Fibroblast of peridontal ligament (primary cell): ENCODE data around the gene PHOSPHO2.

ENCODE experiments used
- DNase-seq: peaks from one replicate; pipeline ENCODE4 v3.0.0-alpha.2; 2010; ENCODE audit errors: extremely low read depth

The PHOSPHO2 gene, protein sequence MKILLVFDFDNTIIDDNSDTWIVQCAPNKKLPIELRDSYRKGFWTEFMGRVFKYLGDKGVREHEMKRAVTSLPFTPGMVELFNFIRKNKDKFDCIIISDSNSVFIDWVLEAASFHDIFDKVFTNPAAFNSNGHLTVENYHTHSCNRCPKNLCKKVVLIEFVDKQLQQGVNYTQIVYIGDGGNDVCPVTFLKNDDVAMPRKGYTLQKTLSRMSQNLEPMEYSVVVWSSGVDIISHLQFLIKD

DNA sequence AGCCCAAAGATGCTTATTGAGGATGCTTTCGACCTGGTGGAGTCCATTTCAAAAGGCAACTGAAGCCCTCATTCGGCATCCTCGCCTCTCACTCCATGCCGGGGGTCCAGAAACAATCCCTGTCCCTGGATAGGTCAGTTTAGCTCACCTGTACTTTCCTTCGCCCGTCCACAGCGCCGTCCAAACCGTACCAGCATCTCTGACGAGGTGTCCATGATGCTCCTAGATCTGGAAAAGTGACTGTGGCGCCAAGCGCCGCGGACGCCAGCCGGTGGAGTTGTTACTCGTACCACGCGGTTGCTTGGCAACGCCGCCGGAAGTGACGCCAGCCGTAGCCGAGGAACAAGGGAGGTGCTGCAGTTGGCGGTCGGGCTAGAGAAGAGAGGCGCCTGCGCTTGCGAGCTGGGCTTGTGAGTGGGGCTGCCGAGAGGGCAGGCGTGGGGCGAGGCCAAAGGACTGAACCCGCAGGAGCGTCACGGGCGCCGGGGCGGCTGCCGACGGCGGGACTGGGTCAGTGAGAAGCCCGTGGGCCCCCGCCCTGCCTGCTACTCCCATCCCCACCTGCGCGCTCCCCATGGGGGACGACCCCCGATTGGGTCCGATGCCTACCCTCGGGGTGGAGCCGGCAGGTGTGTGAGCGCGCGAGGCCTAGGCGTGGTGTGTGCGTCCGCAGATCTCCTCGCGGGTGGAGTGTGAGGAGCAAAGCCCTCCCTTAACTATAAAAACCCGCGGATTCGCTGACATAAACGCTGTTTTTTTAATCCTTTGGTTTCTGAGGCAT is at the start of gene PHOSPHO2, which contains the start of gene CFAP210:
Gene PHOSPHO2, plus strand, starts transcription at position 357 of the 781 bp plus-strand sequence. CDS start 6,503 bp downstream, outside the sequence.
Gene CFAP210, minus strand, starts transcription at position 293 of the 781 bp plus-strand sequence. Its CDS starts 78 bp downstream, at position 215.
- DNase-seq, result peak; percentile 96

- DNase-seq, result no peak
These were observed 46.8 kb upstream of the PHOSPHO2 start for GRCh38 chr2:169647496-169647895.

- DNase-seq, result no peak
These were observed 45.0 kb upstream of the PHOSPHO2 start for GRCh38 chr2:169649278-169649677.

DNA sequence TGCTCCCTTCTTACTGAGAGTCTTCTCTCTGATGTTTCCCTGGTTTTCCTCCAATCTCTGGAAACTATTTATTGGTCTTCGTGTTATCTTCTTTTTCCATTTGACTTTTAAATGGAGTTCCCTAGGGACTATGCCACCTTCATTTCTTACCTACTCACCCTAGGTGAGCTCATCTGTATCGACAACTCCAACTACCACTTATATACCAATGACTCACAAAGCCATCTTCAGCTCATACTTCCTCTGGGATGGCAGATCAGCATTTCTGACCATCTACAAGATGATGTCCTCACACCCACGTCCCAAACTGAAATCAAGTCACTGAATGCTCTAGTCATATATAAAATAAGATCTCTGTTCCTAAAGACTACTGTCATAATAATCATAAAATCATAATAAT is 40.6 kb upstream of the PHOSPHO2 start:
- no peak for DNase-seq

GRCh38 chr2:169656164-169656563 is 38.1 kb upstream of the PHOSPHO2 start:
- DNase-seq, result no peak

DNA sequence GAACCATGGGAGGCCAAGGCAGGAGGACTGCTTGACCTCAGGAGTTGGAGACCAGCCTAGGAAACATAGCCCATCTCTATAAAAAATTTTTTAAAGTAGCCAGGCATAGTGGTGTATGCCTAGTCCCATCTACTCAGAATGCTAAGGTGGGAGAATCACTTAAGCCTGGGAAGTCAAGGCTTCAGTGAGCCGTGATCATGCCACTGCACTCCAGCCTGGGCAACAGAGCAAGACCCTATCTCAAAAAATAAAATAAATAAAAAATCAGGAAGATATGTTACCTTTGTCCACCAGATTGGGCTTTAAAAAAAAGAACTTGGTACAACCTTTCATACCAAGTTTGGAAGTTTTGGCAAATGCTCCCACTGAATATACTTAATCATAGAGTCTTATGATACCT is 35.4 kb upstream of the PHOSPHO2 start:
- DNase-seq, result no peak

DNA sequence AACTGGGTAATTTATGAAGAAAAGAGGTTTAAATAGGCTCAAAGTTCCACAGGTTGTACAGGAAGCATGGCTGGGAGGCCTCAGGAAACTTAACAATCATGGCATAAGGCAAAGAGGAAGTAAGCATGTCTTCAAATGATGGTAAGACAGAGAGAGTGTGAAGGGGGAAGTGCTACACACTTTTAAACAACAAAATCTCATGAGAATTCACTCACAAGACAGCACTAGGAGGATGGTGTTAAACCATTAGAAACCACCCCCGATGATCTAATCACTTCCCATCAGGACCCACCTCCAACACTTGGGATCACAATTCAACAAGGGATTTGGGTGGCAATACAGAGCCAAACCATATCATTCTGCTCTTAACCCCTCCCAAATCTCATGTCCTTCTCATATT is 34.9 kb upstream of the PHOSPHO2 start:
- DNase-seq, result no peak

DNA sequence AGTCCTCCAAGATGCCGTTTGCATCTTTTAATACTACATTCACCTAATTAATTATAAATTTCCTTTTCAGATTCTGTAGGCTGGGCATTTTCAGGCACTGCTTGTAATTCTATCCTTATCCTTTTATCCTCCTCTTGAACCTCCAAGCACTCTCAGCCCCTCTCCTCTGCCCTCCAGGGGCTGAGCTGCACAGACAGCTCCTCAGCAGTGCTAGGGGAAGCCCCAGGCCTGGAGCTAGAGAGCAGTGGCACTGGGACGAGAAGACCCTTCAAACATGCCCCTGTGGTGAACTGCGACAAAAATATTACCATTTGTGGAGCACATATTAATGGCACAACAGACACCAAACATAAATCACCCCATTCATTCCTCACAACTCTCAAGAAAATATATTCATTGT is 33.0 kb upstream of the PHOSPHO2 start:
- no peak for DNase-seq

DNA sequence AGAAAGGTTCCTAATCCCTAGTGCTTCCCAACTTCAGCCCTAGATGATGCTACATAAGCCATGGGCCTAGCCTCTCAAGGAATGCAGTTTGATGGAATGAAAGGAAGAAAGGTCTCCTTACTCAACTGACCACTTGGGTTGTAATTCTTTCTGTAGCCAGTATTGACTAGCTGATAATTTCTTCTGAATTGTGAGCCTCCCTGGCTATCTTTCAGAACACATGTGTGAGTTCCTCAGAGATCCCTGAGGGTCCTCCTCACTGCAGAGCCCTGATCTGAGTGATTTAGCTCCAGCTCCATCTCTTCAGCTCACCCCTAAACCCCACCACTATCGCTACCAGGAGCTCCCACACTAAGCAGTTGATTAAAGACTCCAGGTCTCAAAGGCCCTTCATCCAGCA is 31.5 kb upstream of the PHOSPHO2 start:
- no peak for DNase-seq

DNA sequence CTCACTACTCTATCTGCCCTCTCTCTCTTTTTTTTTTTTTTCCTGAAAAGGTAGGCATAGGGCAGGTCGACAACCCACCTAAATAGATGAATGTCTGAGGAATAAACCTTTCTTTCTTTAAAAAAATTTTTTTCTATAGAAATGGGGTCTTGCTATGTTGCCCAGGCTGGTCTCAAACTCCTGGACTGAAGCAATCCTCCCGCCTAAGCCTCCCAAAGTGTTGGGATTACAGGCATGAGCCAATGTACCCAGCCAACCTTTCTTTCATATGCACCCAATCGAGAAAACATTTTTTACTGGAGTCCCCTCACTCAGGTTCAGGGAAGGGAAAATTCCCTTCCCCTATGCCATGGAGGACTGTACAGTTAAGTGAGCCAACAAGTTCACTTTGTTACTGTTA is 31.0 kb upstream of the PHOSPHO2 start:
- DNase-seq, result no peak

DNA sequence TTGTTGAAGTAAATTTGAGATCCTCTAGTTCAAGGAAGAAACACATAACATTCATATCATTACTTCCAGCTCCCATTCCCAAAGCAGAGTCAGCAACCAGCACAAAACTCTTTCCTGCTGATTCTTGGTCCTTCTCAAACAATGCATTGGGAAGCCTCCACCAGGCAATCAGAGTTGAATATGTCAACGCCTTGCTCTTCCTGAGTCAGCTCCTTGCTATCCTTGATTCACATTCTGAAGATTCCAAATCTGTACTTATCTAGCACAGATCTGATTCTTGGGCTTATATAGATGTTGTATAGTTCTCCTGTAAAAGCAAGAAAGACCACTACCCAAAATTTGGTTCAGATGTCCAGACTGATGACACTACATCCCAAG is 29.7 kb upstream of the PHOSPHO2 start:
- no peak for DNase-seq

DNA sequence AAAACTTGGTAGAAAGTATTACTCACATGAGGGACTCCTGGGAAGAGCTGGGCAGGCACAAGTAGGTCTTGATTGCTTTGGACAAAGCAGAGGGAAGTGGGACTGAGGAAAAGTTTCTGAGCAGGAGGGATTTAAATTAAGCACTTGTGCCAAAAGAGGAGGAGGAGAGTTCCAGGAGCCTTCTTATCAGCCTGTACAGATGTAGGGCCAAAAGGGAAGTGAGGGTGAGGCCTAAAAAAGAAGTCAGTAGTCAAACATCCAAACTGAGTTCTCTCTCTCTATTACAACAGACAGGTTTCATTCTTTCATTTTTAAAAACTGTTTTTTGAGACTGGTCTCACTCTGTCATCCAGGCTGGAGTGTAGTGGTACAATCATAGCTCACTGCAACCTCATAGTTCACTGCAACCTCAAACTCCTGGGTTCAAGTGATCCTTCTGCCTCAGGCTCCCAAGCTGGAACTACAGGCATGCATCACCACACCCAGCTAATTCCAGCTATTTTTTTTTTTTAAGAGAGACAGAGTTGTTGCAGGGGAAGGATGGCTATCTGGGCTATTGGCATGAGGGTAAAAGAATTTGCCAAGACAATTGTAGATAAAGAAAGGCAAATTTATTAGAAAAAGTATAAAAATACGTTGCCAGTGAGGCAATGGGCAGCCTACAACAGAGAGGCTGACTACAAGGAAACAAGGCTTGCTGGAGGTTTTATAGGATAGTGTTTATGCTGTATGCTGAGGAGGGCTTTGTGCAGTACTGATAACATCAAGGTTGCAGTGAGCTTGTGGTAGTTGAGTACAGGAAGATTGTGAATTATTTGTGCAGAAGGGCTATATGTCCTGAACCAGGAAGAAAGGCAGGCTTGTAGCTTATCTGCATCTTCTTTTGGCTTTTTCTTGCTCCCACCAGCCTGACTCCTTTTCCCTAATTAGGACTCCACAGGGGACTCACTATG is 29.0 kb upstream of the PHOSPHO2 start:
- DNase-seq, result no peak

GRCh38 chr2:169667583-169667982 is 26.7 kb upstream of the PHOSPHO2 start:
- DNase-seq, result no peak

GRCh38 chr2:169670215-169670651 is 24.0 kb upstream of the PHOSPHO2 start:
- no peak for DNase-seq

GRCh38 chr2:169670937-169671336 is 23.3 kb upstream of the PHOSPHO2 start:
- DNase-seq, result no peak

GRCh38 chr2:169672406-169672805 is 21.9 kb upstream of the PHOSPHO2 start:
- DNase-seq, result no peak

- no peak for DNase-seq
These were observed 21.2 kb upstream of the PHOSPHO2 start for GRCh38 chr2:169673106-169673505.

GRCh38 chr2:169673921-169674320 is 20.3 kb upstream of the PHOSPHO2 start:
- no peak for DNase-seq

DNA sequence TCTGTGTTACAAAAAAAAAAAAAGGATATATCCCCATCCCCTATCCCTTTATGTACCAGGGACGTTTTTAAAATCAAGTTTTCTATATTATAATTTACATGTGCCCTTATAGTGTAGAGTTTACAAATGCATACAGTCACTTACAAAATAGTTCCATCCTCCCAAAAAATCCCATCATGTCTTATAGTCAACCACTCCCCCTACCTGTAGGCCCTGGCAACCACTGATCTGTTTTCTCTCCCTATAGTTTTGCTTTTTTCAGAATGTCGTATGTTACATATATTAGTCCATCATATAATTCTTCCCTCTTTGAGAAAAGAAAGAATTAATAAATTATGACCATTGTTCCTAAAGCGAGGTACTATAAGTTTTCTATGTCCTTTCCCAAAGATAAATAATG is 17.9 kb upstream of the PHOSPHO2 start:
- DNase-seq, result no peak

- no peak for DNase-seq
These were observed 17.4 kb upstream of the PHOSPHO2 start for GRCh38 chr2:169676850-169677249.

- DNase-seq, result no peak
These were observed 11.2 kb upstream of the PHOSPHO2 start for GRCh38 chr2:169683054-169683424.
